Measurements from ENCODE around the gene ADGRV1.

Gene ADGRV1

DNA sequence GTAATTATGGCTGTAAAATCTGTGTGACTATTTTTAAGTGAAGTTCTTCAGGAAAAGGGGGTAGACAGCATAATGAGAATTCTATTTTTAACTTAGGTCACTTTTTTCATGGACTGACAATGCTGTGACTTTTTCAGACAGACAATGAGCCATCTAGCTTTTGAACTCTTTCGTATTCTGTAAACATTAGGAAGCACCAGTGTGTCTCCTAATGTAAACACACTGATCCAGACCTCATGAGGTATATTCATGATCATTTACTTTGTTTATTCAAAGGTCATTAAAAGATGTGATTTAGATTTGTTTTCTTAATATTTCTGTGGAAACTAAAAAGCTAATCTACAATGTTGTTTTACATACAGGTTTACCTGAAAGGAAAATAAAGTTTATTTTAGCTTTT lies 352.6 kb downstream of the ADGRV1 start:
- Histone ChIP-seq H3K27me3 (ENCODE audit: insufficient read depth, poor library complexity, severe bottlenecking) (no peaks in the 10 kb centered on the region), H3K27ac (replicated peaks) (no peak overlapping the region), H3K4me3 (replicated peaks; ENCODE audit: insufficient read depth, low read length) (no peak overlapping the region)
- DNase-seq (ENCODE audit: low read depth in 1 of 2, low spot score in 1 of 2), result no peak
- TF ChIP-seq, protein P1, sequence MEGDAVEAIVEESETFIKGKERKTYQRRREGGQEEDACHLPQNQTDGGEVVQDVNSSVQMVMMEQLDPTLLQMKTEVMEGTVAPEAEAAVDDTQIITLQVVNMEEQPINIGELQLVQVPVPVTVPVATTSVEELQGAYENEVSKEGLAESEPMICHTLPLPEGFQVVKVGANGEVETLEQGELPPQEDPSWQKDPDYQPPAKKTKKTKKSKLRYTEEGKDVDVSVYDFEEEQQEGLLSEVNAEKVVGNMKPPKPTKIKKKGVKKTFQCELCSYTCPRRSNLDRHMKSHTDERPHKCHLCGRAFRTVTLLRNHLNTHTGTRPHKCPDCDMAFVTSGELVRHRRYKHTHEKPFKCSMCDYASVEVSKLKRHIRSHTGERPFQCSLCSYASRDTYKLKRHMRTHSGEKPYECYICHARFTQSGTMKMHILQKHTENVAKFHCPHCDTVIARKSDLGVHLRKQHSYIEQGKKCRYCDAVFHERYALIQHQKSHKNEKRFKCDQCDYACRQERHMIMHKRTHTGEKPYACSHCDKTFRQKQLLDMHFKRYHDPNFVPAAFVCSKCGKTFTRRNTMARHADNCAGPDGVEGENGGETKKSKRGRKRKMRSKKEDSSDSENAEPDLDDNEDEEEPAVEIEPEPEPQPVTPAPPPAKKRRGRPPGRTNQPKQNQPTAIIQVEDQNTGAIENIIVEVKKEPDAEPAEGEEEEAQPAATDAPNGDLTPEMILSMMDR (IDR thresholded peaks at IDR 0.05; ENCODE audit: insufficient read depth, low read length), result no peak
- TF ChIP-seq REST (IDR thresholded peaks at IDR 0.05; ENCODE audit: insufficient replicate concordance, low read depth), result no peak
- TF ChIP-seq SPI1 (IDR thresholded peaks at IDR 0.05; ENCODE audit: borderline replicate concordance, low read depth), result no peak
- no peak for TF ChIP-seq GABPA (IDR thresholded peaks at IDR 0.05; ENCODE audit: low read depth)
- TF ChIP-seq POLR2AphosphoS5 (IDR thresholded peaks at IDR 0.05; ENCODE audit: low read depth), result no peak

DNA sequence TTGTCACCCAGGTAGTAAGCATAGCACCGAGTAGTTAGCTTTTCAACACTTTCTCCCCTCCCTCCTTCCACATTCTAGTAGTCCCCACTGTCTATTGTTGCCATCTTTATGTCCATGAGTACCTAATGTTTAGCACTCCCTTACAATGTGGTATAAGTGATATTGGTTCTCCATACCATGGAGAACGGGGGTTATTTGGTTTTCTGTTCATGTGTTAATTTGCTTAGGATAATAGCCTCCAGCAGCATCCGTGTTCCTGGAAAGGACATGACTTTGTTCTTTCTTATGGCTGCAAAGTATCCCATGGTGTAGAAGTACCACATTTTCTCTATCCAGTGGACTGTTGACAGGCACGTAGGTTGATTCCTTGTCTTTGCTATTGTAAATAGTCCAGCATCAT lies 353.9 kb downstream of the ADGRV1 start:
- no peaks in the 10 kb centered on the region for H3K27me3 ChIP-seq (ENCODE audit: insufficient read depth, poor library complexity, severe bottlenecking)
- DNase-seq (ENCODE audit: low read depth in 1 of 2, low spot score in 1 of 2), result no peak
- H3K27ac ChIP-seq (replicated peaks), result no peak overlapping the region
- no peak for TF ChIP-seq SPI1 (IDR thresholded peaks at IDR 0.05; ENCODE audit: borderline replicate concordance, low read depth)
- TF ChIP-seq POLR2AphosphoS5 (IDR thresholded peaks at IDR 0.05; ENCODE audit: low read depth), result no peak
- no peak for TF ChIP-seq GABPA (IDR thresholded peaks at IDR 0.05; ENCODE audit: low read depth)
- no peak for TF ChIP-seq REST (IDR thresholded peaks at IDR 0.05; ENCODE audit: insufficient replicate concordance, low read depth)
- TF ChIP-seq, protein P1 (IDR thresholded peaks at IDR 0.05; ENCODE audit: insufficient read depth, low read length), result no peak
- no peak overlapping the region for H3K4me3 ChIP-seq (replicated peaks; ENCODE audit: insufficient read depth, low read length)

- no peaks in the 10 kb centered on the region for H3K27me3 ChIP-seq (ENCODE audit: insufficient read depth, poor library complexity, severe bottlenecking)
- DNase-seq (ENCODE audit: low read depth in 1 of 2, low spot score in 1 of 2), result no peak
- no peak overlapping the region for H3K4me3 ChIP-seq (replicated peaks; ENCODE audit: insufficient read depth, low read length)
- no peak overlapping the region for H3K27ac ChIP-seq (replicated peaks)
- no peak for TF ChIP-seq GABPA (IDR thresholded peaks at IDR 0.05; ENCODE audit: low read depth)
- no peak for TF ChIP-seq POLR2AphosphoS5 (IDR thresholded peaks at IDR 0.05; ENCODE audit: low read depth)
- no peak for TF ChIP-seq REST (IDR thresholded peaks at IDR 0.05; ENCODE audit: insufficient replicate concordance, low read depth)
- no peak for TF ChIP-seq SPI1 (IDR thresholded peaks at IDR 0.05; ENCODE audit: borderline replicate concordance, low read depth)
- TF ChIP-seq, protein P1 (IDR thresholded peaks at IDR 0.05; ENCODE audit: insufficient read depth, low read length), result no peak
Observed at GRCh38 chr5:90915393-90915792, 356.8 kb downstream of the ADGRV1 start.

Data from HL-60 (cell line).